ENCODE measurements around the gene CAMKK1. TPM values are rescaled to one million over a fixed set of nuclear protein-coding genes. Genes with fewer than 3 reads are reported as not detected.

CAMKK1 gene
- total RNA-seq, 1 experiment from 2014 or later, result 4.3 TPM

GRCh38 chr17:3905017-3905520, 12.2 kb upstream of the CAMKK1 start:
- intact Hi-C loops (cut with micrococcal nuclease), result loop anchor here (5.0 kb wide), 1 partner anchor 58 kb away; the partner anchor contains the start of gene NCBP3
- DNase-seq (ENCODE audit: unreplicated experiment), result no peak
- no peak for TF ChIP-seq CTCF (IDR thresholded peaks at IDR 0.05; ENCODE audit: unreplicated experiment)
- H3K36me3 Mint-ChIP-seq (ENCODE audit: insufficient read depth, unreplicated experiment), result no peaks in the 10 kb centered on the region
- ChIA-PET POLR2A (no interaction called here), CTCF (interaction anchor here (1.4 to 1.7 kb wide), 3 partner anchors 8 to 60 kb away, joined by 6 to 12 read pairs (median 7); no protein-coding TSS in a partner anchor)
- H3K4me1 Mint-ChIP-seq (ENCODE audit: insufficient read depth, unreplicated experiment), result no peaks in the 10 kb centered on the region
- no peak overlapping the region for H3K4me3 Mint-ChIP-seq (ENCODE audit: unreplicated experiment)
- no peaks in the 10 kb centered on the region for H3K9me3 Mint-ChIP-seq (ENCODE audit: unreplicated experiment)
- BruUV-seq (replicated peaks), result no TSS peak
- H3K27ac Mint-ChIP-seq (ENCODE audit: low read depth, unreplicated experiment), result no peak overlapping the region
- H3K27me3 Mint-ChIP-seq (ENCODE audit: insufficient read depth, unreplicated experiment), result no peaks in the 10 kb centered on the region

GRCh38 chr17:3904501-3904900, 11.6 kb upstream of the CAMKK1 start:
- Mint-ChIP-seq H3K27ac (ENCODE audit: low read depth, unreplicated experiment) (no peak overlapping the region), H3K9me3 (ENCODE audit: unreplicated experiment) (no peaks in the 10 kb centered on the region), H3K4me1 (ENCODE audit: insufficient read depth, unreplicated experiment) (no peaks in the 10 kb centered on the region), H3K4me3 (ENCODE audit: unreplicated experiment) (no peak overlapping the region), H3K36me3 (ENCODE audit: insufficient read depth, unreplicated experiment) (no peaks in the 10 kb centered on the region), H3K27me3 (ENCODE audit: insufficient read depth, unreplicated experiment) (no peaks in the 10 kb centered on the region)
- intact Hi-C loops (cut with micrococcal nuclease), result no loop called here
- DNase-seq (ENCODE audit: unreplicated experiment), result no peak
- TF ChIP-seq CTCF (IDR thresholded peaks at IDR 0.05; ENCODE audit: unreplicated experiment), result no peak
- BruUV-seq (replicated peaks), result no TSS peak
- ChIA-PET POLR2A (no interaction called here), CTCF (interaction anchor here (1.2 to 1.7 kb wide), 4 partner anchors 9 to 60 kb away, joined by 3 to 12 read pairs (median 6); no protein-coding TSS in a partner anchor)

GRCh38 chr17:3903881-3904290, 11.0 kb upstream of the CAMKK1 start:
- no peaks in the 10 kb centered on the region for H3K4me1 Mint-ChIP-seq (ENCODE audit: insufficient read depth, unreplicated experiment)
- no peak overlapping the region for H3K4me3 Mint-ChIP-seq (ENCODE audit: unreplicated experiment)
- CTCF ChIA-PET, result interaction anchor here (0.9 to 1.7 kb wide), 5 partner anchors 10 to 98 kb away, joined by 3 to 12 read pairs (median 3); no protein-coding TSS in a partner anchor
- no peak overlapping the region for H3K27ac Mint-ChIP-seq (ENCODE audit: low read depth, unreplicated experiment)
- intact Hi-C loops (cut with micrococcal nuclease), result no loop called here
- no peak for TF ChIP-seq CTCF (IDR thresholded peaks at IDR 0.05; ENCODE audit: unreplicated experiment)
- BruUV-seq (replicated peaks), result no TSS peak
- no peaks in the 10 kb centered on the region for H3K27me3 Mint-ChIP-seq (ENCODE audit: insufficient read depth, unreplicated experiment)
- no peaks in the 10 kb centered on the region for H3K9me3 Mint-ChIP-seq (ENCODE audit: unreplicated experiment)
- no peaks in the 10 kb centered on the region for H3K36me3 Mint-ChIP-seq (ENCODE audit: insufficient read depth, unreplicated experiment)
- DNase-seq (ENCODE audit: unreplicated experiment), result no peak
- POLR2A ChIA-PET, result no interaction called here

- Mint-ChIP-seq H3K4me1 (ENCODE audit: insufficient read depth, unreplicated experiment) (no peaks in the 10 kb centered on the region), H3K4me3 (ENCODE audit: unreplicated experiment) (no peak overlapping the region), H3K27ac (ENCODE audit: low read depth, unreplicated experiment) (no peak overlapping the region), H3K27me3 (ENCODE audit: insufficient read depth, unreplicated experiment) (no peaks in the 10 kb centered on the region), H3K36me3 (ENCODE audit: insufficient read depth, unreplicated experiment) (no peaks in the 10 kb centered on the region), H3K9me3 (ENCODE audit: unreplicated experiment) (no peaks in the 10 kb centered on the region)
- POLR2A ChIA-PET, result no interaction called here
- intact Hi-C loops (cut with micrococcal nuclease), result no loop called here
- CTCF ChIA-PET, result interaction anchor here (0.6 to 1.3 kb wide), 5 partner anchors 11 to 98 kb away, joined by 3 to 4 read pairs (median 3); no protein-coding TSS in a partner anchor
- no peak for DNase-seq (ENCODE audit: unreplicated experiment)
- TF ChIP-seq CTCF (IDR thresholded peaks at IDR 0.05; ENCODE audit: unreplicated experiment), result no peak
- no TSS peak for BruUV-seq (replicated peaks)
These were observed 10.4 kb upstream of the CAMKK1 start for GRCh38 chr17:3903051-3903825.
